Effector CD8-positive, alpha-beta T cell (primary cell): ENCODE data around the gene HSPG2.
"Not testable (repeated sequence)": the region's sequence is repeated elsewhere in the genome, so short reads cannot be mapped to it uniquely, and the experiment has no call there.

ENCODE experiments used
- DNase-seq: peaks from one replicate; lab custom pipeline; 2025; lab: John Stamatoyannopoulos, UW

The HSPG2 gene

DNA sequence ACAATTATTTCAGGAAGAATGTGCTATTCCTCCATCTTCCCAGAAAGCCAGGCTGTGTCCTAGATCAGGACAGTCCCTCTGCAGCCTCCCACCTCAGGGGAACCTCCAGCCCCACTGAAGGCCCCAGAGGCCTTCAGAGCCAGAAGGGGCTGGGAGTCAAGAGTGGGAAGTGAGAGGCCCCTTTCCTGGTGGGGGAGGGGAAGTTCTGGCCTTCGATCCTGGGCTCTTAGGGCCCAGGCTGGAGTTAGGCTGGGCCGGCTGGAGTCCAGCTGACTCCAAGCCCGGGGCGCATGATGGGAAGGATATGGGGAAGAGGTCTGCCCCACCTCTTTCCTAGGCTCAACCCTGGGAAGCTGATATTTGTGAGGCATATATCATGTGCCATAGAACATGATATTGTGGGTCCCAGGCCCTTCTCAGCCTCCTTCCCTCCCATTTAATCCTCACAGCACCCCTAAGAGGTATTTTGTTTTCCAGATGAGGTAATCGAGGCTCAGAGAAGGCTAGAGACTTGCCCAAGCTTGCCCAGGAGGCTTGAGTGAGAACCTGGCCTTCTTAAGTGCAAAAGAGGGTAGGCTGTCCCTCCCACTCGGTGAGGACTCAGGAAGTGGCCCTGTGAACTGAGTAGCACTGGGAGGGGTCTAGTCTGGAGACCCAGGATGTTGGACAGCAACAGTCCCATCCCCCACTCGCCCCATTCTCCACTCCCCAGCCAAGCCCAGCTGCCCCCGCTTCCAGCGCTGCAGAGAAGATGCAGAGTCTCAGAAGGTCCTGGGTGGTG lies 18.6 kb upstream of the HSPG2 start:
- no peak for DNase-seq

DNA sequence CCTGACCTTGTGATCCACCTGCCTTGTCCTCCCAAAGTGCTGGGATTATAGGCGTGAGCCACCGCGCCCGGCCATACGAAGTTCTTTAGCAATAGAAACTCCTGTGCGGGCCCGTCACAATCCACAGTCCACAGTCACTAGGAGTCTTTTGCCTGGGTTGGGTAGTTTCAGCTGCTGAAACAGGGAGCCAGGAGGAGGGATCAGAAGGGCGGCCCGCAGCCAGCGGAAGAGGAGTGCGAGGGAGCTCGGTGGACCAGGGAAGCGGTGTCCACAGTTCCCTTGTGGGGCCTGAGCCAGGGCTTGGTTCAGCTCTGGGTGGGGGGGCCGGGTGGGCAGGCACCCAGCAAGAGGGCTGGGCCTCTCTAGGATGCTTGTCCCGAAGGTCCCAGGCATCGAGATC lies 17.9 kb upstream of the HSPG2 start:
- DNase-seq: no peak

DNA sequence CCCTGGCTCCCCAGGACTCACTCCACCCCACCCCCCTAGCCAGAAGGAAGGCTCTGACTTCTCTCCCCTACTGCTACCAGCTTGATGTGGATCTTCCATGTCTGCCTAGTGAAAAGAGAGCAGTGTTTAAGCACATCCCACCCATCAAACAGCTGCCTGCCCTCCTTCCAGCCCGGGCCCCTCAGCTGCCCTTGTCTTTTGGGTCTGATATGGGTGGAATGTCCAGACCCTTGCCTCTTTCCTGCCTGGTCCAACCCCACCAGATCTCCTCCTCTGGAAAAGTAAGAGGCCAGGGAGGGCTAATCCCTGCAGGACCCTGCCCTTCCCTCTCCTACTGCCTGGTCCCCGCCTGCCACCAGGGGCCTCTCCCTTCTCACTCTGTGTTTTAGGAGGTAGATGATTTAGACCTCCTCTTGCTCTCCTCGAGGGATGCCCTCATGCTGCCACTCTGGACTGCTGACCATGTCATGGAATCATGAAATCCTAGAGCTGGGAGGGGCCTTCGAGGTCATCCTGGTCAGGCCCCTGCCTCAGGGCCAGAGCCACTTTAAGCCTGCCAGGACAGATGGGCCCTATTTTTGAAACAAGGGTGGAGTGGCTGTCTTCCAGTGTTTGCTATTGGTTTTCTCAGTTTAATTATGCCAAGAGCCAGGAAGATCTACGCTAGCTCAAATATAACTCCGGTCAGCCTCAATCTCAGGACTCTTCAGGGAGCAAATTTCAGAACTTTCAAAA lies 15.8 kb upstream of the HSPG2 start:
- no peak for DNase-seq

DNA sequence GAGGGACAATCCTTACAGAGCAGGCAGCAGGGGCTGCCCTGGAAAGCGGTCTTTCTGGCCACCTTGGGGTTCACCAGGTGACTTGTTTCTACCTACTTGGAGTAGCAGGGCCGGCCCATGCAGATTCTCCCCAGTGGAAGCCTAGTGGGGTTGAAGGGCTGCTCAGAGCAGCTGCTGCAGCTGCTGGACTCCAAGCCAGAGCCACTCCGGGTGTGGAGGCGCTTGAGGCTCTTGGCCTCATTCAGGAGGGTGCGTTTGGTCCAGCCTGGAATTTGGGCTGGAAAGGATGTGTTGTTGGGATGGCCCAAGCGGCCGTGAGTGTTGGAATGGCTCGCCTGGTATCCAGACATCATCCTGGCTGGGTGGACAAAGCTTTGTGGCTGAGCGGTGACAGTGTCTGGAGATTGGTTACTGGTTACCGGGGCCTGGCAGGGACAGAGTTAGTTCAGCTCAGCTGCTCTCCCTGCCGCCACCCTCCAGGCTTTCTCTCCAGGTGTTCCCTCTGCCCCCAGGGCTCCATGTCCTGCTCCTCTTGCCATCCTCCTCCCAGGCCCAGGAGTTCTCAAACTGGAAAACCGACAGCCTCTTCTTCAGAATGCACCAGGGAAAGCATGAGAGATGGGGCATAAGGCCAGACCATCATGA lies 14.2 kb upstream of the HSPG2 start:
- DNase-seq: no peak

DNA sequence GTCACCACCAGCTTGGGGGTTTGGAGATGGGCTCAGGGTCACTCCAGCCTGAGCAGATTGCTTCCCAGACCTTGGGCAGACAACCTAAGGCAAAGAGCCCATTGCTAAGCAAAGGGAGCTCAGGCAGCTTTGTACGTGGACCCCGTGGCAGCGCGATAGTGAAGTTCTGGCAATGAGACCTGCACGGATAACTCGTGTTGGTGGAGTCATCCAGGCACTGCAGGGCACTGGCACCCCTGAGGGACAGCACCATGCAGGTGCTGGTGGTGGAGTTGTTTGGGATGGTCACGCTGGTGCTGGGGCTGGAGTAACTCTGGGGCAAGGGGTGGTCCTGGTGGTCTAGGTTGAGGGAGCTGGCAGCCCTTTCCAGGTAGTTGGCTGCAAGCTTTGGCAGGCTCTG lies 13.6 kb upstream of the HSPG2 start:
- DNase-seq: no peak

DNA sequence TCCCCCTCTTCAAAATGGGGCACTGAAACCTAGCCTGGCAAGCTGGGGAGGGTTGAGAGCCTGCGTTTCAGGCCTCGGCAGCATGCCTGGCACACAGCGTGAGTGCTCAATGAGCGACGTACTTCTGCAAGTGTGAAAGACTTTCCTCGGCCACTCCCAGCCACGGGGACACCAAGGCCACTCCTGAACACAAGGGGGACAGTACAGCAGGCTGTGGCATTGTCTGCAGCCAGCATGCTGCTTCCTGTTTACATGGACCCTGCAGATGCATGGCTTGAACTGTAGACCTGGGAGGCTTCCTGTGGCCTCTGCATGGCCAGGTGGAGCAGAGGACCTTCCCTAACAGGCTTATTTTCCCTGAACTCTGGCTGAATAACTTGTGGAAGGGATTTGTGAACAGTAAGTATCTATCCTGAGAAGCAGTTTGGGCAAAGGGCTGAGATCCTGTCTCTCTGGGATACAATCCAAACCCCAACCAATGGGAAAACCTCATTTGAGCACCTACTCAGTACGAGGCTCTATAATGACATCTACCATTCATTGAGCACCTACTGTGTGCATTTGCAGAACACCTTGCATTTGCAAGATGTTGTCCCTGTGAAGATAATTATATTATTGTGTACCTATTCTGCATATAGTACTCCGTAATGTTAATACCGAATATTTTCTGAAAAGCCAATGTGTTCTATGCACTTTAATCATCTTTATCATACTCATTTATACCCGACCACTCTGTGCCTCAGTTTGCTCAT lies 9.9 kb upstream of the HSPG2 start:
- DNase-seq: no peak

DNA sequence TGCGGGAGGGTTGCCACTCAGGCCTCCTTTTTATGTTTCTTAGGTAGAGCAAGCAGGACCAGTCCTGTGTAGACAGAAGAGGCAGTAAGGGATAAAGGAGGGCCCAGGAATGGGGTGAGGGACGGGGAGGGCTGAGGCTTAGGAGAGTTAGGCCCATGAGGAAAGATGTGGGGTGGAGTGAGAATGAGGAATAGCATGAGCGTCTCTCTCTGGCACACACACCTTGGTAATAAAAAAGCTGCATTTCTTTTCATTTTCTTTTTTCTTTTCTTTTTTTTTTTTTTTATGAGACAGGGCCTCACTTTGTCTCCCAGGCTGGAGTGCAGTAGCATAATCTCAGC lies 7.6 kb upstream of the HSPG2 start:
- DNase-seq: no peak

DNA sequence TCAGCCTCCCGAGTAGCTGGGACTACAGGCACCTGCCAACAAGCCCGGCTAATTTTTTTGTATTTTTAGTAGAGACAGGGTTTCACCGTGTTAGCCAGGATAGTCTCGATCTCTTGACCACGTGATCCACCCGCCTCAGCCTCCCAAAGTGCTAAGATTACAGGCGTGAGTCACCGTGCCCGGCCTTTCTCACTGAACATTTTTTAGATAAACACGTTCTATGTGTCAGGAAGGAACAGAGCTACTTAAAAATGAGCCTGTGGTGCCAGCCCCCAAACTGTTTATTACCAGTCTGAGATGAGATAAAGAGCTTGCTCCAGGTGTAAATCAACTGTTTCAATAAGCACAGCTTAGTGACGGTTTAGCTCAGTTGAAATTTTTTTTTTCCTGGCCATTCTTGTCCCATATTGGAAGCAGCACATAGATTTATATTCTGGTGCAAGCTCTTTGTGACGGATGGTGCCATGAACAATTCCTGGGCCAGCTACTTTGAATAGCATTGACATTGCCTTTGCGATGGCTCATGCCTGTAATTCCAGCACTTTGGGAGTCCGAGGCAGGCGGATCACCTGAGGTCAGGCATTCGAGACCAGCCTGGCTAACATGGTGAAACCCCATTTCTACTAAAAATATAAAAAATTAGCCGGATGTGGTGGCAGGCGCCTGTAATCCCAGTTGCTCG lies 6.0 kb upstream of the HSPG2 start:
- not testable (repeated sequence) for DNase-seq

DNA sequence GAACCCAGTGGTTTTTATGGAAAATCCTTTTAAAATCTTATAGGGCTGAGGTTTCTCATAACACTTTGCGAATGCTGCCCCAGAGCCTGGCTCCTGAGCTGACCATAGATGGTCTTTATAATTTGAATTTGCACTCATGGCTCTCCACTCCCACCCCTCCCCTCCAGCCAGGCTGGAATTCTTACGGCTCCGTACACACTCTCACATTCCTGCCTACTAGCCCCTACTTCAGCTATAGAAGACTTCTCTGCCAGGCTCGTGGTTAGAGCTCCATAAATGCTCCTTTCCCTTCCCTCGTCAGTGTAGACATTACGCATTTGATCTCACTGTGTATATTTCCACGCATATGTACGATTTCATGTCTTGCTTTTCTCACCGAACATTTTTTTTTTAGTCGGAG lies 5.4 kb upstream of the HSPG2 start:
- DNase-seq: no peak

DNA sequence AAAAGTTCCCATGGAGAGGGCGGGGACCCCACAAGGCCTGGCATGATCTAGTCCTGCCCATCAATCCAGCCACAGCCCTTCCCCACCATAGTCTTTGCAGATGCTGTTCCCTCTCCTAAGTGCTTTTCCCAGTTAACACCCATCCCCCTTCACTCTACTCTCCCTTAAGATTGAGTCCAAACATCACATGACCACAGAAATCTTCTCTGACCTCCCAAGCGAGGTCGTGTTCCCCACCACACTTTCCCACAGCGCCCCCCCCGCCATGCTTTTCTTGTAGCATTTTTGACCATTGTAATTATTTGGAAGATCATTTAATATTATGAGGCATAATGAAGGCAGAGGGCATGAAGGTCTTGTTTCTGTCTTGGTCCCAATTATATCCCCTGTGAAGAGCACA lies 4.3 kb upstream of the HSPG2 start:
- DNase-seq: no peak

DNA sequence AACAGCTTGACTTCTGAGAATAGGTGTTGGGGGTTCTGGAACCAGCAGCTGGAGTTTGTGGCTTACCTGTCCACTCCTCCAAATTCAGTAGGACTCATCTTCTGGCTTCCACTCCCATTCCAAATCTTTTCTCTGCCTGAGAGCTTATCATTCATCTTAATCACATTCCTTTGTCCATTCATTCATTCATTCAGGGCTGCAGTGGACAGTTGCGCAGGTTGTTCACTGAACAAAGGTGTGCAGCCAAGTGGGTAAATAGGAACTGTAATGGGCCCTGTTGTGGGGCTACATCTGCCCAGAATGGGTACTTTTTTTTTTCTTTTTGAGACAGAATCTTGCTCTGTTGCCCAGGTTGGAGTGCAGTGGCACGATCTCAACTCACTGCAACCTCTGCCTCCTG lies 3.4 kb upstream of the HSPG2 start:
- no peak for DNase-seq

DNA sequence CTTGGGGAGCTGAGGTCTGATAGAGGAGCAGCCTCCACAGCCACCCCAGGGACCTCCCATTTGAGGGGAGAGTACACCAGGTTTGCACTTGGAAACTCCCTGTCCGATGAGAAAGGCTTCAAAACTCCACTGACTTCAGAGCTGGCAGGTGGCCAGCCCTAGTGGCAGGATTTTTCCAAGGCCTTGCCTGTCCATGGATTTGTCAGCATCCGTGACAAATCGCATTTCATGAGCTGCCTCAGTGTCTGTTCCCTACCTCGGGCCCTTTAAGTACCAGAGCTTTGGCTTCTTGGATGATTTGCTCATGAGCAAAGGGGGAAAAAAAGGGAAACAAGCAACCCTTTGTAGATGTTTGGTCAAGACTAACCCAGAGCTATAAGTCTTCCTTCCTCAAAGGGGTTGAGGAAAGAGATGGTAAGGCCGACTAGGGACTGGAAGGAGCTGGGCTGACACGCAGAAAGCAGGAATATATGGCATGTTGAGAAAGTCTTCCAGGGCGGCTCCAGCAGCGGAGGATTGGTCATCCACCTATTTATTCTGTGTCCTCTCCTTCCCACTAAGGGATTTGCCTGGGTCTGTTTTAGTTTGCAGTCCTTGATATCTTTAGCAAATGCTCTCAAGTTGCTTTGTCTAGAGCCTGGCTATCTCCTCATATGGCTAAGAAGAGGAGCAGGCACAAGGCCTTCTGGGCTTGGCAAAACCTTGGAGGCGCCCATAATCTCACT lies 2.7 kb upstream of the HSPG2 start:
- no peak for DNase-seq

DNA sequence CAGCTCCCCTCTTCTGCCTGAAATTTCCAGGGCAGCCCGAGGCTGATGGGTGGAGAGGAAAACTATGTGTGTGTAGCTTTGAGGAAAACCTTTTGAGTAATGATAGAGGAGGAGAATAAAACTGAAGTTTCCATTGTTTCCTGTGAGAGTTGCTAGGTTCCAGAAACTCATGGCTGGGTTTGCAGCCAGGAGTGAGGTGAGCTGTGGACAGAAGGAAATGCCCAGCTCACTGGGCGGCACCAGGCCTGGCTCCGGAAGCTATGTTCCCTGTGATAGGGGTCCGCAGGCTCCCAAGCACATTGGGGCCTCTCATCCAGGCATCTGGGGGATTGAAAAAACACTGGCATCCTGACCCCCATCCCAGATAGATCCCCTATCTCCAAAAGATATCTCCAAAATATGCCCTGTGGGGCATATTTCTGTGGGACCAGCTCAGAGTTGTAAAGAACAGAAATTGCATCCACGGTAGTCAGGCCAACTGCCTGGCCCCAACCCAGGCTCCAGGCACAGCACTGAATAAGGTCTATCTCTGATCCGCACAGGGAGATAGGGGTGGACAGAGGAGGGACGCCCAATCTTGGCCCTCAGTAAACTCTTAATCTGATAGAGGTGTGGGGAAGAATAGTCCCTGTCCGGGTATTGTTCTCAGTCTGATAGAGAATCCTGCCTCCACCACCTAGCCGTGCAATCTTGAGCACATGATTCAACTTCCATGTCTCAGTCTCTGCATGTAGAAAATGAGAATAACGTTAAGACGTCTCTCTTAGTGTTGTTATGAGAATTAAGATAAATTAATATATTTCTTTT lies 1.8 kb upstream of the HSPG2 start:
- DNase-seq: no peak

DNA sequence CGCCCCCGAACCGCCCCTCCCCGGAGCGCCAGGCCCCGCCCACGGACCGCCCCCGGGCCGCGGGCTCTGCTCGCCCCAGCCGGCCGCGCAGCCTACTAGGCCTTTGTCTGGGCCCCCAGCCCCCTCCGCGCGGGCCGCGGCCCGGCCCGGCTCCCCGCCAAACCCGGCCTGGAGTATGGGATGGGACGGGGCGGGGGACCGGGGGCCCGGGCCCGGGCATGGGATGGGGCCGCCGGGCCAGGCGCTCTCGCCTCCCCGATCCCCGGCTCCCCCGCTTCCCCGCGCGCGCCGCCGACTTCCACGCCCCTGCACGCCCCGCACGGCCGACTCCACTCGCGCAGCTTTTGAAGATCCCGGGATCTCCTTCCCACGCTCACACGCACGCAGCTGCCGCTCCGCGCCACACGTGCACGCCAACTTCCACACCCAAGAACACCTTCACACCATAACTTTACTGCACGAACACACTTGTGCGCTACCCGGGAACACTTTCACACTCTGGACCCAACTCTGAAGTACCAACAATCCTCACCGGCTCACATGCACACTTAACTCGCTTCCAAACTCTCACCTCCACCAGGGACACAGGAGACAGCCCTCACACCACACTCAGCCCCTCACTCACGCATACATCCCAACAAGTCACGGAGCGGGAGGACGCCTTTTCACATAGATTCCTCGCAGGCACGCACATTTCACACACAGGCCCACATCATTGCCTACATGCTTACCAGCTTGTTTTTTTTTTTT lies 437 bp upstream of the HSPG2 start:
- DNase-seq: peak; percentile 53

DNA sequence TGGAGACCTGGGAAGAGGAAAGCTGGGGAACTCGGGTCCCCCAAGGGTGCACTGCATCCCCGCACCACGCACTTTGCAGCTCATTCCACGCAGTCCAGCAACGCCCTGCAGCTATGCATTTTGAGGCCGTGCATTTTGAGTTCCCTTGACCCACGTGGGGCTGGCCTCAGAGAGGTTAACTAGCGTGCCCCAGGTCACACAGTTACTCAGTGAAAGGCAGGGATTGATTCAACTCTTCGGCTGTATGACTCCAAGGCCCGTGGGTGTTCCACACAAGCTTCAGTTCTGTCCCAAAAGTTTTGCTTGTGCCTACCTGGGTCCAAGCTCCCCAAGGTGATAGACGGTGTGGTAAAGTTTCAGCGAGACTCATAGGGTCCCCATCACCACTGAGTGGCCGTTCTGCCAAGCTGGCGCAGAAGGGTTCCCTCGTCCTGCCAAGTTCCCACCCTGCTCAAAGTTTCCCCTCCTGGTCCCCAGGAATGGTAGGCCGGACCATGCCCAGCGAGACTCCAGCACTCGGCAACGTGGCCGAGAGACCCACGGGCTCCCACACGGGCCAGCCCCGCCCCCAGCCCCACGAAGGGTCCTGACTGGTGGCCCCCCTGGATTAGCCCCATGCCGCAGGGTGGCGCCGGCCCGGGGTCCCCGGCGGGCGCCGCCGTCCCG lies 611 bp downstream of the HSPG2 start:
- DNase-seq: no peak

DNA sequence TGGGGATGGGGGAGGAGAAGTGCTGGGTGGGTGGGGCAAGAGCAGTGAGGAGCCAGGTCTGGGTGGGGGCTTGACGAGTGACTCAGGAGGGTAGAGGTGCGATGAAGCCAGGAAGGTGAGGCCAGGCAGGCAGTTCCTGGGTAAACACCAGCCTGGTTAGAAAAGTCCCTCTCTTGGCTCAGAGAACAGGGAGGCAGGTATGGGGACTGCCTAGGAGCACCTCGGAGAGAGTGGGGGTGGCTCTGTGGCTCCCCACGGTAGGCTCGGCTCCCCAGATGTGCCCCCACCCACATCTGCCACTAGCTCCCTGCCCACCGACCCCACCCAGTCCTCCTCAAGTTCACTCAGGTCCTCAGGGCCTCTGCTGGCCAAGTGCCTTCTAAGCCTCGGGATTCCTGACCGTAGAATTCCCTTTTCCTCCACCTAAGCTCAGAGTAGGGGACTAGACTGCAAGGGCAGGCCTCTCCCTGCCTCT lies 1.2 kb downstream of the HSPG2 start:
- no peak for DNase-seq

DNA sequence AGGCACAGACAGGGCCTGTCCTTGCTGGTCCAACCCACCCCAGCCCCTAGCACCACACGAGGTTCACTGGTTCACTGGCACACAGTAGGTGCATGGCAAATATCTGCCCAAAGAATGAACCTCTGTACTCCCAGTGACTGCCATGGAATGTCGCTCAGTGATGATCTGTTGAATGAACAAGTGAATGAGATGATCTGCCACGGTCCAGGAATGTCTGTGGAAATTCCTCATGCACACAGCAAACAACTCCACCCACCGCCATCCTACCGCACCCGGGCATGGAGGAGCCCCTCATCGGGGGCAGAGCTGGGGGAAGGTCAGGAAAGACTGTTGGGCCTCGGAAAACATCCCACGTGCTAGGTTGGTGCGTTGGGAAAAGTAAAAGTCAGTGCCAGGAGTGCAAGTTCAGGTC lies 1.7 kb downstream of the HSPG2 start:
- DNase-seq: no peak

DNA sequence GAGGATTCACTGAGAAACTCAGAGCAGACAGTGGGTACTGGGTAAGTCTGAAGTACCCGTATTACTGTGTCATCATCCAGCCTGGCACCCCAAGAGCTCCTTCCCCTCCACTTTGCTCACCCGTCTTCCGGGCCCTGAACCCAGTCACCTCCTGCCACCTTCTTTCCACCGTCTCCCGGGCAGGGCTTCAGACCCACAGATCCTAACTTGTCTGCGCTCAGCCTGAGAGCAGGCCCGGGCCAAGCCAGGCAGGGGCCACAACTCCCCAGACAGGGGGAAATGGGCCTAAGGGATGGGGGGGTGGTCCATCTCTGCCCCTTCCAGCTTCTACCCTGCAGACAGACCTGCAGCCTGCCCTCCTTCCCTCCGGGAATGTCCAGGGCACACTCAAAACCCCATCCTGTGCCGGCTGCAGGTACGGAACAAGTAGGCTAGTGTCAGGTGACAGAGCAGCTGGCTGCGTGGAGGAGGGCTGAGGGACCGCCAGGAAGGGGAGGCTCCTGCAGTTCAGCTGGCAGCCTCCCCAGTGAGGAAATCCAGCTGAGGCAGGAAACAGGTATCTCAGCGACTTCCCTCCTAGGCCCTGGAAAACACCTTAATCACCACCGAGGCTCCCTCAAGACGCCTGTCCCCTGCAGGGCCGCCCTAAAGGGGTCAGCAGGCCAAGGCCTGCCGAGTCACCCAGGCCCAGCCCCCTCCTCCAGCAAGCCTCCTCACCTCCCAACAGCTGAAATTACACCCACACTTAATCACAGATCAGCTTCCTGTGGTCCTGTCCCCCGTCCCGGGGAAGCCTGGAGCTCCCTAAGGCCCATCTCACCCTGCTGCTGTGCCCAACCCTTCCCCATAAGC lies 3.5 kb downstream of the HSPG2 start:
- DNase-seq: no peak
